GM18858 (cell line): ENCODE results near the gene ALOX12B.

Experiments
- ATAC-seq: cut with Tn5 transposase; IDR thresholded peaks from one replicate; pipeline ENCODE4 v1.9.1; 2021; ENCODE audit not compliant: unreplicated experiment

Gene ALOX12B

DNA sequence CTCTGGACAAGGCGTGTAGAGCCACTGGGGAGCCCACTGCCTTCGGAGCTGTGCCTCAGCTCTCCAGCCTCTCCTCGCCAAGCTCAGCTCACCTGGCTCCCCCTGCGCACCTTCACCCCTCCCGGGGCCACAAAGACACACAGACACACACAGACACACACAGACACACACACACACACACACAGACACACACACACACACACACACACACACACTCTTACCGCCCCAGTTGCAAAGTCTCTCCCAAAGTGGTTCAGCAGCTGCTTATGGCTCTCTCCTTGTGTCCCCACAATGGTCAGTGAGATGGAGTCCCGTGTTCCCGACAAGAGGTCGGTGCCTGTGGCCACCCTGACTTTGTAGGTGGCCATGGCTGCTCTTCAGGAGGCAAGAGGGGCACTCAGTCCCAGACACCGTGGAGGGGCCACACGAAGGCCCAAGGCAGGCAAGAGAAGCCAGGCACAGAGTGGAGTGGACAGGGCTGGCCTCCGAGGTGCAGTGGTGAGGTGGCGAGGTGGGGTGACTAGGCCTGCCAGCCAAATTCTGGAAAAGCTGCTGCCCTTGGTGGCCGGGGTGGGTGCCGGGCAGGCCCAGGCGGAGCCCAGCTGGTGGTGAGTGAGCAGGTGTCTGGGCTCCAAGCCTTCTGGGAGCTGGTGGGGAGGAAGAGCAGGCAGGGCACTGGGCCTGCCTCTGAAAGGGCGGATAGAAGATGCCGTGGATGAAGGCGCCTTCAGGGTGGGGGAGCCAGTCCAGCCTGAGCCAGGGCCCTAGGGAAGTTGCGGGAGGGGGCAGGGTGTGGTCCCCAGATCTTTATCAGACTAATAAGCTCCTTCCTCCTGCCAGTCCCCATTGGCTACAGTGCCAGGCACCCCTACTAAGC is at the start of gene ALOX12B:
ALOX12B (minus strand) TSS at position 642 of the 877 bp plus-strand sequence; CDS start at position 368, 274 bp downstream.
- ATAC-seq, result no peak

DNA sequence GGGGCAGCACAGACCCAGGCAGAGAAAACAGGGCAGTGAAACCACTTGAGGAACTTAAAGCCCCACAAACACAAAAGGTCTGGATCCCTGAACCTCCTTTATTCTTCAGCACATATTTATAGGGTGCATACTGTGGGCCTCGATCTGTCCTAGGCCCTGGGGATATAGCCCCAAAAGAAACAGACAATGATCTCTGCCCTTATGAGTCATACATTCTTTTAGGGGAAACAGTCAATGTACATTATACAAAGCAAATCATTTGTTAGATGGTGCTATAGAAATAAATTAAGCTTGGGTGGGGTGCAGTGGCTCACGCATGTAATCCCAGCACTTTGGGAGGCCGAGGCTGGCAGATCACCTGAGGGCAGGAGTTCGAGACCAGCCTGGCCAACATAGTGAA is 46.4 kb upstream of the ALOX12B start:
- ATAC-seq, result no peak

- no peak for ATAC-seq
Observed at GRCh38 chr17:8133399-8133798, 45.9 kb upstream of the ALOX12B start.

DNA sequence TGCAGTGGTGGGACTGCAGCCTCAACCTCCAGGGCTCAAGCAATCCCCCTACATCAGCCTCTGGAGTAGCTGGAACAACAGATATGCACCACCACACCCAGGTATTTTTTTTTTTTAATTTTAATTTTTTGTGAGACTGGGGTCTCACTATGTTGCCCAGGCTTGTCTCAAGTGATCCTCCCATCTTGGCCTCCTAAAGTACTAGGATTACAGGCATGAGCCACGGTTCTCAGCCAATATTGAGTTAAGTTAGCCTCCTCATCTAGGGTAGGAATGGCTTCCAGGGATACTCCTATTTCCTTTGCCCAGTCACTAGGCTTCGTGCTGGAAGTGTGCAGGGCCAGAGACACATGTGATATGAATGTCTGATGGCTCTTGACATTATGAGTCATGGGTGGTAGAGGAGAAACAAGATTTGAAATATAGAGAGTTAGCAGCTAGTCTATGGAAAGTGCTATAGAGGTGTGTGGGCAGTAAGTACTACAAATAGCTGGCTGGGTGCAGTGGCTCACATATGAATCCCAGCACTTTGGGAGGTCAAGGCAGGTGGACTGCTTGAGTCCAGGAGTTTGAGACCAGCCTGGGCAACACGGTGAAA is 44.4 kb upstream of the ALOX12B start:
- no peak for ATAC-seq

GRCh38 chr17:8128125-8128784 is 40.7 kb upstream of the ALOX12B start:
- no peak for ATAC-seq

GRCh38 chr17:8126491-8127066 is 39.1 kb upstream of the ALOX12B start:
- ATAC-seq, result no peak

DNA sequence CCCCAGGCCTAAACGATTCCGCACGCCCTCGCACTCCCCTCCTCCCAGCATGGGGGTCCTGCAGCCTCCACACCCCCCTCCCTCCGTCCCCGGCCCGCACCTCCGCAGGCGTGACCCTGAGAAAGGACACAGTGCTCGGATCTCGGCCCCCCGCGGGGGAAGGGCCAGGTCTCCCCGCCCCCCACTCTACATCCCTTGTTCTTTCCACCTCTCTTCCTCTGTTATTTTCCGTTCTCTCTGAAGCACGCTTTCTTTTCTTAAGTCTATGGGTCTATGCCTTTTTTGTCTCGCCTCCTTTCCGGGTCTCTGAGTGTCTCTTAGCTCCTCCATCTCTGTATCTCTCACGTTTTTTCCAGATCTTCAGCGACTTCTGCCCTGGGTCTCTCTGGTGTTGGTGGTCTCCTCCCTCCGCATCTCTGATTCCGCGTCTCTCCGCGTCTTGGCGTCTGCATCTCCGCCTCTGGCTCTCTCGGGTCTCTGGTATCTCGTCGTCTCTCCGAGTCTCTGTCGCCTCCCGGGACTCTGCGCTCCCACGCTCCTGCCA is 38.5 kb upstream of the ALOX12B start:
- no peak for ATAC-seq

DNA sequence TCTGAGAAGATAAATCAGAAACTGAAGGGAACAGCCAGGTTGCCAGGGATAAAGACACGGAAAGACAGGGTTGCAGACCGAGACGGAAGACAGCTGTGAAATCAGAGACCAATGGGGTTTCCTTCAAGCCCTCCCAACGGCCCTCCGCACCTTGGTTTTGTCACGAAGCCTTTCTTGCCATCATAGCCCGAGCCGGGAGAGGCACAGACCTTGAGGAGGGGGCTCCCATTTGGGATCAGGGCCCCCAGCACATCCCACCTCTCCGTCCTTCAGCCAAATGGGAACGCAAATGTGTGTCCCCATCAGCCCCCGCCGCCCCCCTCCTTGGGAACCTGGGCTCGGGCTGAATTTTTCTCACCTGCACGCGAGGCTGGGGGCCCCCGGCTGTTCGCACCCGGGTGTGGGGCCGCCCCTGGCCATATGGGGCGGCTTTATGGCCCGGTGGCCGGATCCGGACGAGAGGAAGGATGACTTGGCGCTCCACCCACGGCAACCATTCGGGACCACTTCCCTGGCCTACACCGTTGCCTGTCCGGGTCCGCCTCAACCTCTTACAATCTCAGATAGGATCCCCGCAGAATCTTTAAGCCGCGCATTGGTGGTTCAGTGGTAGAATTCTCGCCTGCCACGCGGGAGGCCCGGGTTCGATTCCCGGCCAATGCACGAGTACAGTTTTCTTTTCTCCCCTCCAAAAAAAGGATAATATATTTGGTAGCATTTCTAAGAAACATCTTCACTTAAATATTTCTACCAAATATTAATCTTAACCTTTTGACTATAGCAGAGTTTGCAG is 37.8 kb upstream of the ALOX12B start:
- no peak for ATAC-seq

- ATAC-seq, result no peak
Observed at GRCh38 chr17:8124350-8125153, 37.0 kb upstream of the ALOX12B start.

GRCh38 chr17:8123695-8124349 is 36.3 kb upstream of the ALOX12B start, which contains the start of gene HES7:
HES7 (minus strand) TSS chr17:8124106; CDS start chr17:8124084, 22 bp downstream.
- no peak for ATAC-seq

DNA sequence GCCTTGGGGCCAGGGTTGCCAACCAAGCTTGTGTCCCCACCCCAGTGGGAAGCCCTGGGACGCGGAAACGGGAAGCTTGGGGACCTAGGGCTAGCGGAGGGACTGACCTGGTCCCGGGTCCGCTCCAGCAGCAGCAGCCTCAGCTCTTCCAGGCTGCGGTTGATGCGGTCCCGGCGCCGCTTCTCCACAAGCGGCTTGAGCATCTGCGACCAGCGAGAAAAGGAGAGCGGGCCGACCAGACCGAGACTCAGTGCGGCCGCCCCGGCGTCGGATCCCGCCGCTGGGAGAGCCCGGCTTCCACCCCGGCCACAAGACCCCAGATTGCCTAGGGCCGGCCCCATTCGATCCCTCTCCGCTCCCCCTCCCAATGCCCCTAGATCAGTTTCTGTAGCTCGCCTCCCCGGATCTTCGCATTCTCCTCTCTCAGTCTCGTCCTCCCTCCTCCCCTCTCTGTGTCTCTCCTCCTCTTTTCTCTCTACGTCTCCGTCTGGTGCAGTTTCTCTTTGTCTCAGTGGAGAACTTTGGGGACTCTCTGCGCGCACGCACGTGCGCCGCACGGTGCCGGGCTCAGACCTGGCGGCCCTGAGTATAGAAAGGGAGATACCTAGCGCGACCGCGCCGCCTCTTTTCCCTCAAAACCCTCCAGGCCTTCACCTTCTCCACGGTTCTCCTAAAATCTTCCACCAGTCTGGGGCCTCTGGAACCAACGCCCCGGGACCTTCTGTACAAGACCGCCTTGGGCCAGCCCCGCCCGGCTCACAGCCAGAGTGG is 35.6 kb upstream of the ALOX12B start:
- no peak for ATAC-seq

DNA sequence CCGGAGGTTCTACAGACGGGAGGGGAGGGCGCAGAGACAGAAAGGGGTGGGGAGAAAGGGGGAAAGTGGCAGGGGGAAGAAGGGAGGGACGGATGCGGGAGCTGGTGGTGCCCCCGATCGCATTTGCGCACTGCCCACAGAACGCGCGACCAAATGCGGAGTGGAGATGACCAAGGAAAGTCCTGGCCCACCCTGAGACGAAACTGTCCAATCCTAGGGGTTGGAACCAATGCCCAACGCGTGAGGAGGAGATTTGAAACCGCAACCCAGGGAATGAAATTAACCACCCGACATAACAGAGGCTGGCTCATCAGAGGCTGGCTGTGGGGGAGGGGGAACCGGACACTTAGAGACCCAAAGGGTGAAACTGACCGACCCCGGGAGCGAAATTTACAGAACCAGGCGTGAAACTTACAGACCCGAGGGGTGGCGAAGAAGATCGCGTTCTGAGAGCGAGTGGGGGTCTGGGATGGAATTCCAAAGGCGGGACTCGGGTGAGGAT is 35.0 kb upstream of the ALOX12B start:
- no peak for ATAC-seq

DNA sequence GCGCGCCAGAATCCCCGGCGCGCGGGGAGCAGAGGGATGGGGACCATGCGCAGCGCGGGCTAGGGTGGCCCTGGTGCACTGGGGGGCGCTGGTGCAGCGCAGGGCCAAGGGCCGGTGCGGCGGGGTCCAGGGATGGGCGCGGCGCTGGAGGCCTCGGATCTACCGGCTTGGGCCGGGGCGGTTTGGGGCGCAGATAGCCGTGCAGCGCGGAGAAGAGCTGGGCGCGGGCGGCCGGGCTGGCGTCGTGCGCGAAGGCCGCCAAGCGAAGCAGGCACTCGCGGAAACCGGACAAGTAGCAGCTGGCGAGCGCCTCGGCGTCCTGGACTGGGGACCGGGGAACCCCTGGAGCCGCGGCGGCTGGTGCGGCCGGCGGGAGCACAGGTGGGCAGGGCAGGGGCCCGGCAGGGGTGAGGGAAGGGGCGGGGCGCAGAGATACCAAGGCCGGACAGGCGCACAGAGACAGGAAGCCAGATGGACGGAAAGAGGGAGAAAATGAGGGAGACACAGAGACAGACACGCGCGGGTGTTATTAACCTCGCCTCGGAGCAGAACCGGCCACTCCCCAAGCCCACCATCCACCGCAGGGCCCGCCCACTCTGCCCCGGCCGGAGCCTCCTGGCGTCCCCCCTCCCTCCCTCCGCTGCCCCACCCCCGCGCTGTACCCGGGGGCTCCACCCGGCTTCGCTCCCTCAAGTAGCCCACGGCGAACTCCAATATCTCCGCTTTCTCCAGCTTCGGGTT is 34.3 kb upstream of the ALOX12B start:
- ATAC-seq, result no peak

GRCh38 chr17:8121407-8121680 is 33.8 kb upstream of the ALOX12B start:
- no peak for ATAC-seq

DNA sequence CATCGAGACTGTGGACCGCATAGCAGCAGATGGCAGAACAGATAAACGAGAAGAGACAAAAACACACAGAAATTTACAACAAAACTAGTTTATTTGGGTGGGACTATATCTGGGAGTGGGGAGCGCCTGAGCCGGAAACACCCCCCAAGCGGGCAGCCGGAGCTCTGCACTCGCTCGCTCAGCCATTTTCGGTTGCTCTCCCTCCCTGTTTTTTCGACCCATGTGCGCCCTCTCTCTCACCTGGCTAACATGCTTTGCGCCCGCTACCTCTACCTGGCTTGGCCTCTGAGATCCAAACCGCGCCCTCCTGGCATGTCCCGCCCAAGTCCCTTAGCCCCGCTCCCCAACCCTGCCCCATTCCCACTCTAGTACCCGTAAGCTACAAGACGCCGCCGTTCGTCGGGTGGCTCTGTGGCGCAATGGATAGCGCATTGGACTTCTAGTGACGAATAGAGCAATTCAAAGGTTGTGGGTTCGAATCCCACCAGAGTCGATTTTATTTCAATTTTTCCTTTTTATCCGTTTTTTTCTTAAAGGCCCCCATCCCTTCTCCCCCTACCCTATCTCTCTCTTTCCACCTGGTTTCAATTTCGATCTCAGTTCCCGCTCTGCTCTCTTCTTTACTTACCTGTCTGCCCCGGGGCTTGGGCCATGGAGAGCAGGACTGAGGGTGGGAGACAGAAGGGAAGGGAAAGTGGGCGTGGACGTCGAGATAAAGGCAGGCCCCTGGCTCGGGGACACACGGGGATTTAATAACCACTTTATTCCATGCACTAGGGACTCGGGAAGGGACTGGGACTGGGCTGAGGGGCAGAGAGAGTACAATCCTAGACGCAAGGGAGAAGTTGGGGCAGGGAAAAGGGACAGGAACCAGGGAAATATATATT is 33.2 kb upstream of the ALOX12B start:
- ATAC-seq, result no peak
